NB4 (cell line): Measurements from ENCODE around the gene GEMIN5.
A peak's percentile ranks its signal among the peaks of the same experiment; 100 is the strongest.

Experiments
- MYC ChIP-seq: IDR thresholded peaks from 2 replicates; pipeline ENCODE4 v1.6.1; 2011; ENCODE audit warnings: low read depth, low read length
- POLR2A ChIP-seq: IDR thresholded peaks from 2 replicates; pipeline ENCODE4 v1.6.1; 2011; ENCODE audit warnings: mild to moderate bottlenecking; ENCODE audit not compliant: insufficient read length; ENCODE audit errors: extremely low read depth
- TF ChIP-seq, protein P1 (sequence below): IDR thresholded peaks from one replicate; pipeline ENCODE4 v1.5.1; 2012; ENCODE audit warnings: low read depth, low read length

DNA sequence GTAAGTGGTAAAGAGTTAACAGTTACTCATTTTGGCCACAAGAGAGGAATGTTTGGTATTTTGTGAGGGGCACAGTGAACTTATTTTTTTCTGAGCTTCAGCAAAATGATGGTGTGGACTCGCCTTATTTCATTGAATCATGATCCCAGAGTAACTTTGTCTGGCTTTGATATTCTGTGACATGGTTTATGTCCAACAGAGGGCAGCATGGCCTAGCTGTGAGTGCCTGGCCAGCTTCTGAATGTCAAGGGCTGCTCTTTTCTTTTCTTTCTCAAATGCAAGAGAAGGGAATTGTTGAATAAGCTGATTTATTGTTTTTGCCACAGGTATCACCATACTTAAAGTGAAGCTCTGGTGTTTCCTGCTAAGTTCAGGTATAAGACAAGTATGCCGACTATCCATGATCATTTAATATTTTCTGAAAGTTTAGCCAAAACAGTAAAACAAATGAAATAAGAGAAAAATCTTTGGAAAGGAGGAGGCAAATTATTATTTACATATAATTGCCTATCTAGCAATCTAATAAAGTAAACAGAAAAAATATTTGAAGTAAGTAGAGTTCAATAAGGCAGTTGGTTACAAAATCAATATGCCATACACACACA lies 34.6 kb upstream of the GEMIN5 start:
- TF ChIP-seq POLR2A: no peak
- TF ChIP-seq, protein P1, sequence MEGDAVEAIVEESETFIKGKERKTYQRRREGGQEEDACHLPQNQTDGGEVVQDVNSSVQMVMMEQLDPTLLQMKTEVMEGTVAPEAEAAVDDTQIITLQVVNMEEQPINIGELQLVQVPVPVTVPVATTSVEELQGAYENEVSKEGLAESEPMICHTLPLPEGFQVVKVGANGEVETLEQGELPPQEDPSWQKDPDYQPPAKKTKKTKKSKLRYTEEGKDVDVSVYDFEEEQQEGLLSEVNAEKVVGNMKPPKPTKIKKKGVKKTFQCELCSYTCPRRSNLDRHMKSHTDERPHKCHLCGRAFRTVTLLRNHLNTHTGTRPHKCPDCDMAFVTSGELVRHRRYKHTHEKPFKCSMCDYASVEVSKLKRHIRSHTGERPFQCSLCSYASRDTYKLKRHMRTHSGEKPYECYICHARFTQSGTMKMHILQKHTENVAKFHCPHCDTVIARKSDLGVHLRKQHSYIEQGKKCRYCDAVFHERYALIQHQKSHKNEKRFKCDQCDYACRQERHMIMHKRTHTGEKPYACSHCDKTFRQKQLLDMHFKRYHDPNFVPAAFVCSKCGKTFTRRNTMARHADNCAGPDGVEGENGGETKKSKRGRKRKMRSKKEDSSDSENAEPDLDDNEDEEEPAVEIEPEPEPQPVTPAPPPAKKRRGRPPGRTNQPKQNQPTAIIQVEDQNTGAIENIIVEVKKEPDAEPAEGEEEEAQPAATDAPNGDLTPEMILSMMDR: peak; percentile 41
- no peak for TF ChIP-seq MYC
